ENCODE data around the gene IRX5.

IRX5 gene

GRCh38 chr16:54976651-54977200 is 46.1 kb downstream of the IRX5 start:
- DNase-seq (ENCODE audit: extremely low spot score): no peak
- CTCF ChIA-PET: no interaction called here
- POLR2A ChIA-PET: no interaction called here
- TF ChIP-seq ARNT (IDR thresholded peaks at IDR 0.05): no peak
- no peak for TF ChIP-seq FOXM1 (IDR thresholded peaks at IDR 0.05; ENCODE audit: borderline replicate concordance)
- no peak for TF ChIP-seq ELF4 (IDR thresholded peaks at IDR 0.05)
- no peak for TF ChIP-seq LEF1 (IDR thresholded peaks at IDR 0.05; ENCODE audit: borderline replicate concordance)
- no peak for TF ChIP-seq PKNOX1 (IDR thresholded peaks at IDR 0.05)
- no peak for TF ChIP-seq L3MBTL2 (conservative IDR thresholded peaks at IDR 0.05)

- POLR2A ChIA-PET: no interaction called here
- no peak for DNase-seq (ENCODE audit: extremely low spot score)
- TF ChIP-seq SP1 (IDR thresholded peaks at IDR 0.05): no peak
- TF ChIP-seq ZNF384 (IDR thresholded peaks at IDR 0.05): no peak
- no peak for TF ChIP-seq L3MBTL2 (conservative IDR thresholded peaks at IDR 0.05)
- no peak for TF ChIP-seq NFRKB (IDR thresholded peaks at IDR 0.05)
- TF ChIP-seq ARNT (IDR thresholded peaks at IDR 0.05): no peak
- TF ChIP-seq SUZ12 (IDR thresholded peaks at IDR 0.05): no peak
- no peak for TF ChIP-seq FOXK2 (IDR thresholded peaks at IDR 0.05)
- TF ChIP-seq TARDBP (IDR thresholded peaks at IDR 0.05): no peak
- no peak for TF ChIP-seq CTBP1 (IDR thresholded peaks at IDR 0.05; ENCODE audit: borderline replicate concordance)
- TF ChIP-seq PKNOX1 (IDR thresholded peaks at IDR 0.05): no peak
- CTCF ChIA-PET: no interaction called here
Observed at GRCh38 chr16:54977211-54977610, 46.5 kb downstream of the IRX5 start.

DNA sequence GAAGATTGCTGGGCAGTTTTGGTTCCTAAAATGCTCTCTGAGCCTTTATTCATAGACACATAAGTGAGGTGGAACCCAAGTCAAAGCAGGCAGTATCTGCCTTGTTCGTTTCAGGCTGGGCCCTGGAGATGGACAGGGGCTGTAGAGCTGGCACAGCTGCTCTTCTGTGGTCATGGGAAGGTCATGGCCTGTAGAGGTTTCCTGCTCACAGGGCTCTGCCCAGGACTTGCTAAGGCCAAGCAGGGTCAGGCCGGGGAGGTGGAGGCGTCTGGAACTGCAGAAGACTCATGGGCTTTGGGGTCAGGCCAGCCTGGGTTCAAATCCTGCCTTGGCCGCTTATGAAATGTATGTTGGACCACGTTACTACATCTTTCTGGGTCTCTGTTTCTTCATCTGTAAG is 50.2 kb downstream of the IRX5 start:
- POLR2A ChIA-PET: no interaction called here
- no peak for DNase-seq (ENCODE audit: extremely low spot score)
- TF ChIP-seq HDGF (IDR thresholded peaks at IDR 0.05; ENCODE audit: borderline replicate concordance) (no peak), L3MBTL2 (conservative IDR thresholded peaks at IDR 0.05) (no peak), PKNOX1 (IDR thresholded peaks at IDR 0.05) (no peak), FOXK2 (IDR thresholded peaks at IDR 0.05) (no peak), ELF4 (IDR thresholded peaks at IDR 0.05) (no peak), ZNF384 (IDR thresholded peaks at IDR 0.05) (no peak), FOXM1 (IDR thresholded peaks at IDR 0.05; ENCODE audit: borderline replicate concordance) (no peak), LEF1 (IDR thresholded peaks at IDR 0.05; ENCODE audit: borderline replicate concordance) (no peak), FOXA1 (IDR thresholded peaks at IDR 0.05) (no peak)
- CTCF ChIA-PET: interaction anchor here (0.5 kb wide), 1 partner anchor 24 kb away, joined by 3 read pairs; no protein-coding TSS in a partner anchor
